Trophoblast cell (in vitro differentiated cells and primary cell): ENCODE data around the gene RAD9A.
A peak's percentile ranks its signal among the peaks of the same experiment; 100 is the strongest.

ENCODE experiments used
- DNase-seq, 2 donors: peaks; one replicate each; pipeline ENCODE4 v3.0.0-alpha.2; 2016
- H2AFZ ChIP-seq: 2 replicates; pipeline ENCODE4 v1.6.1; 2013; ENCODE audit warnings: low read length, moderate library complexity, mild to moderate bottlenecking; ENCODE audit not compliant: insufficient read depth, poor library complexity
- H2AK5ac ChIP-seq: 2 replicates; pipeline ENCODE4 v1.6.1; 2013; ENCODE audit warnings: mild to moderate bottlenecking, low read length
- H2BK120ac ChIP-seq: 2 replicates; pipeline ENCODE4 v1.6.1; 2013; ENCODE audit warnings: low read length, mild to moderate bottlenecking, moderate library complexity; ENCODE audit not compliant: insufficient read depth, poor library complexity
- H2BK12ac ChIP-seq: 2 replicates; pipeline ENCODE4 v1.6.1; 2013; ENCODE audit warnings: mild to moderate bottlenecking, low read length, moderate library complexity
- H2BK5ac ChIP-seq: 2 replicates; pipeline ENCODE4 v1.6.1; 2013; ENCODE audit warnings: low read length, low read depth, moderate library complexity, mild to moderate bottlenecking; ENCODE audit not compliant: poor library complexity
- H3K14ac ChIP-seq: 2 replicates; pipeline ENCODE4 v1.6.1; 2013; ENCODE audit warnings: mild to moderate bottlenecking, low read length
- H3K18ac ChIP-seq: 2 replicates; pipeline ENCODE4 v1.6.1; 2013; ENCODE audit warnings: mild to moderate bottlenecking, low read length
- H3K23ac ChIP-seq: 2 replicates; pipeline ENCODE4 v1.6.1; 2013; ENCODE audit warnings: low read length
- H3K27ac ChIP-seq: 2 replicates; pipeline ENCODE4 v1.5.1; 2013; ENCODE audit warnings: low read depth, mild to moderate bottlenecking, inconsistent platforms, low read length, moderate library complexity
- H3K27me3 ChIP-seq: 2 replicates; pipeline ENCODE4 v1.6.1; 2013; ENCODE audit warnings: inconsistent platforms, mild to moderate bottlenecking, low read length, moderate library complexity; ENCODE audit not compliant: insufficient read depth
- H3K36me3 ChIP-seq, 2 experiments: 1 replicate in 1 of 2; 2 replicates in 1 of 2; pipeline ENCODE4 v1.6.1; 2013; ENCODE audit warnings: low read length in 2 of 2, mild to moderate bottlenecking in 2 of 2, moderate library complexity in 1 of 2; ENCODE audit not compliant: insufficient read depth in 2 of 2, control insufficient read depth in 1 of 2
- H3K4ac ChIP-seq: 2 replicates; pipeline ENCODE4 v1.6.1; 2013; ENCODE audit warnings: low read depth, mild to moderate bottlenecking, low read length, moderate library complexity
- H3K4me1 ChIP-seq, 2 experiments: 1 replicate in 1 of 2; 2 replicates in 1 of 2; pipeline ENCODE4 v1.6.1; 2013; ENCODE audit warnings: low read length in 2 of 2, mild to moderate bottlenecking in 2 of 2, moderate library complexity in 1 of 2; ENCODE audit not compliant: insufficient read depth in 2 of 2, control insufficient read depth in 1 of 2
- H3K4me2 ChIP-seq: 2 replicates; pipeline ENCODE4 v1.6.1; 2013; ENCODE audit warnings: inconsistent platforms, mild to moderate bottlenecking, low read length, moderate library complexity
- H3K4me3 ChIP-seq: 2 replicates; pipeline ENCODE4 v1.5.1; 2013; ENCODE audit warnings: mild to moderate bottlenecking, low read depth, low read length, inconsistent platforms
- H3K79me1 ChIP-seq: one replicate; pipeline ENCODE4 v1.6.1; 2013; ENCODE audit warnings: low read length
- H3K79me2 ChIP-seq: 2 replicates; pipeline ENCODE4 v1.6.1; 2013; ENCODE audit warnings: low read length, mild to moderate bottlenecking; ENCODE audit not compliant: control insufficient read depth, insufficient read depth, poor library complexity
- H3K9ac ChIP-seq: 2 replicates; pipeline ENCODE4 v1.6.1; 2013; ENCODE audit warnings: mild to moderate bottlenecking, low read length
- H3K9me3 ChIP-seq: 2 replicates; pipeline ENCODE4 v1.6.1; 2013; ENCODE audit warnings: low read depth, mild to moderate bottlenecking, control low read depth, inconsistent platforms, low read length; ENCODE audit not compliant: insufficient read depth
- H4K12ac ChIP-seq: 2 replicates; pipeline ENCODE4 v1.6.1; 2013; ENCODE audit warnings: low read depth, mild to moderate bottlenecking, low read length, moderate library complexity
- H4K8ac ChIP-seq: 2 replicates; pipeline ENCODE4 v1.6.1; 2013; ENCODE audit warnings: low read depth, mild to moderate bottlenecking, low read length, moderate library complexity
- H4K91ac ChIP-seq: one replicate; pipeline ENCODE4 v1.6.1; 2013; ENCODE audit warnings: low read depth, mild to moderate bottlenecking, low read length, moderate library complexity
- WGBS: extraction: QIAGEN DNeasy Blood & Tissue Kit; methylation state at CpG from one replicate; pipeline ENCODE4 v1.1.7; 2013; ENCODE audit warnings: missing lambda C conversion rate; ENCODE audit not compliant: insufficient read length, insufficient coverage; ENCODE audit errors: extremely low coverage; 5-methylcytosine and 5-hydroxymethylcytosine counted together

RAD9A gene

DNA sequence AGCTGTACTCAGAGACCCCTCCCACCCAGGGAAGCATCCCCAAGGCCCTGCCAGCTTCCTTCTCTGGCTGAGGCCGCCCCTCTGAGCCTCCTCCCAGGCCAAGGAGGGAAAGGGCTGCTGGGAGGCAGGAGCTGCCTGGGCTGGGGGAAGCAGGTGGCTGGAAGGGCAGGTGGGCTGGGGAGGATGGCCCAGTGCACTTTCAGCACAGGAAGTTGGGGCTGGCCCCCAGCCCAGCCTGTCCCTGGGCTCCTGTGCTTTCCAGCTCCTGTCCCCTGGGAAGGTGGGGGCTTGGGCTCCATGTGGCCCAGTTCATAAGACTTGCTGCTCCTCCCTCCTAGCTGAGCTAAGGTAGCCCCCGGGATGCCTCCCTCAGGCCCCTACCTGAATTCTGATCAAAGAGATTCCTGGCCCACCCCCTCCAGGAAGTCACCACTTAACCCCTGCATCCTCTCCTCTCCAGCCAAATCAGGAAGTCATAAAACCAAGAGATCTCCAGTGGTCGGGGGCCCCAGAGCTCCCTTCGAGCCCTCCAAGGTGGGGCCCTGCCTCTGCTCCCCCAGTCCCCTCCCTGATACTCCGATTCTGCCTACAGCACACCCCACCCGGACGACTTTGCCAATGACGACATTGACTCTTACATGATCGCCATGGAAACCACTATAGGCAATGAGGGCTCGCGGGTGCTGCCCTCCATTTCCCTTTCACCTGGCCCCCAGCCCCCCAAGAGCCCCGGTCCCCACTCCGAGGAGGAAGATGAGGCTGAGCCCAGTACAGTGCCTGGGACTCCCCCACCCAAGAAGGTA is 5.0 kb downstream of the RAD9A start:
- Histone ChIP-seq H4K12ac (no peak overlapping the region), H3K9ac (no peak overlapping the region), H3K4me1 (peaks cover 16 to 18% of the 10 kb centered on the region in 2 experiments), H2AK5ac (no peak overlapping the region), H3K14ac (no peak overlapping the region), H3K36me3 (peaks cover 50 to 59% of the 10 kb centered on the region in 2 experiments), H3K27ac (no peak overlapping the region), H2AFZ (no peak overlapping the region), H3K18ac (no peak overlapping the region), H3K23ac (no peak overlapping the region), H3K27me3 (no peaks in the 10 kb centered on the region), H3K4ac (no peak overlapping the region), H2BK12ac (no peak overlapping the region), H3K4me2 (no peak overlapping the region), H2BK5ac (no peak overlapping the region), H3K79me1 (peaks cover 9% of the 10 kb centered on the region), H3K79me2 (peaks cover 13% of the 10 kb centered on the region), H4K91ac (no peak overlapping the region), H2BK120ac (no peak overlapping the region), H4K8ac (no peak overlapping the region), H3K9me3 (no peaks in the 10 kb centered on the region), H3K4me3 (no peak overlapping the region)
- no peak for DNase-seq
- WGBS = no CpG with 5 or more reads among the region's 13 CpGs

DNA sequence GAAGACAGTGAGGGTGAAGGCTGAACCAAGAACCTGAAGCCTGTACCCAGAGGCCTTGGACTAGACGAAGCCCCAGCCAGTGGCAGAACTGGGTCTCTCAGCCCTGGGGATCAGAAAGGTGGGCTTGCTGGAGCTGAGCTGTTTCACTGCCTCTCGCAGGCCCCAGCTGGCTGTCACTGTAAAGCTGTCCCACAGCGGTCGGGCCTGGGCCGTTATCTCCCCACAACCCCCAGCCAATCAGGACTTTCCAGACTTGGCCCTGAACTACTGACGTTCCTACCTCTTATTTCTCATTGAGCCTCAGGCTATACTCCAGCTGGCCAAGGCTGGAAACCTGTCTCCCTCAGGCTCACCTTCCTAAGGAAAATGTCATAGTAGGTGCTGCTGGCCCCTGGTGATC is 5.8 kb downstream of the RAD9A start:
- Histone ChIP-seq H3K4ac (no peak overlapping the region), H4K12ac (no peak overlapping the region), H3K4me3 (no peak overlapping the region), H2AFZ (no peak overlapping the region), H3K9me3 (no peaks in the 10 kb centered on the region), H3K4me2 (no peak overlapping the region), H2BK12ac (no peak overlapping the region), H3K27ac (no peak overlapping the region), H3K9ac (peak overlapping the region; percentile 25), H3K36me3 (peaks cover 50 to 59% of the 10 kb centered on the region in 2 experiments), H3K27me3 (no peaks in the 10 kb centered on the region), H3K18ac (no peak overlapping the region), H3K79me1 (peaks cover 10% of the 10 kb centered on the region), H4K91ac (no peak overlapping the region), H3K4me1 (peaks cover 15 to 17% of the 10 kb centered on the region in 2 experiments), H3K14ac (no peak overlapping the region), H2BK5ac (no peak overlapping the region), H3K79me2 (peaks cover 13% of the 10 kb centered on the region), H2BK120ac (no peak overlapping the region), H3K23ac (no peak overlapping the region), H2AK5ac (no peak overlapping the region), H4K8ac (no peak overlapping the region)
- WGBS = no CpG with 5 or more reads among the region's 6 CpGs
- peak; percentile 54 to 71 for DNase-seq

DNA sequence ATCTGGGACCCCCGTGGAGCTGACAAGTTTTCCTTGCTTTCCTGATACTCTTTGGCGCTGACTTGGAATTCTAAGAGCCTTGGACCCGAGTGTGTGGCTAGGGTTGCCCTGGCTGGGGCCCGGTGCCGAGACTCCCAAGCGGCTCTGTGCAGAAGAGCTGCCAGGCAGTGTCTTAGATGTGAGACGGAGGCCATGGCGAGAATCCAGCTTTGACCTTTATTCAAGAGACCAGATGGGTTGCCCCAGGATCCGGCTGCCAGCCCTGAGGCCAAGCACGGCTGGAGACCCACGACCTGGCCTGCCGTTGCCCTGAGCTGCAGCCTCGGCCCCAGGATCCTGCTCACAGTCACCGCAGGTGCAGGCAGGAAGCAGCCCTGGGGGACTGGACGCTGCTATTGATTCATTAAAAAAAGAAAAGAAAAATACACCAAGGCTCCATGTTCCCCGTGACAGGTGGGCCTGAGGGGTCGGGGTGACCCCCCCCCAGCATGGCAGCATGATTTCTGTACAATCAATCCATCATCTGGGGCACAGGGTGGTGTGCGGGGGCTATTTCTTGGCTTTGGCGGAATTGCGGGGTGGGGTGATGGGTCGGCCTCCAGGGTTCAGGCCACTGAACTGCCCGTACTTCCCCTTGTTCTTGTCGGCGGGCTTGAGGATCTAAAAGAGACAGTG is 6.3 kb downstream of the RAD9A start:
- Histone ChIP-seq H2BK12ac (no peak overlapping the region), H2AK5ac (no peak overlapping the region), H3K4me1 (peaks cover 12 to 14% of the 10 kb centered on the region in 2 experiments), H3K4me3 (no peak overlapping the region), H3K18ac (no peak overlapping the region), H3K79me1 (peaks cover 10% of the 10 kb centered on the region), H3K23ac (no peak overlapping the region), H3K27ac (no peak overlapping the region), H4K8ac (no peak overlapping the region), H2BK120ac (no peak overlapping the region), H3K4me2 (no peak overlapping the region), H2BK5ac (no peak overlapping the region), H3K9ac (no peak overlapping the region), H3K4ac (no peak overlapping the region), H4K12ac (no peak overlapping the region), H3K79me2 (peaks cover 13% of the 10 kb centered on the region), H2AFZ (no peak overlapping the region), H3K14ac (no peak overlapping the region), H3K36me3 (peaks cover 50 to 59% of the 10 kb centered on the region in 2 experiments), H4K91ac (no peak overlapping the region), H3K27me3 (no peaks in the 10 kb centered on the region), H3K9me3 (no peaks in the 10 kb centered on the region)
- DNase-seq = no peak
- WGBS = no CpG with 5 or more reads among the region's 24 CpGs

DNA sequence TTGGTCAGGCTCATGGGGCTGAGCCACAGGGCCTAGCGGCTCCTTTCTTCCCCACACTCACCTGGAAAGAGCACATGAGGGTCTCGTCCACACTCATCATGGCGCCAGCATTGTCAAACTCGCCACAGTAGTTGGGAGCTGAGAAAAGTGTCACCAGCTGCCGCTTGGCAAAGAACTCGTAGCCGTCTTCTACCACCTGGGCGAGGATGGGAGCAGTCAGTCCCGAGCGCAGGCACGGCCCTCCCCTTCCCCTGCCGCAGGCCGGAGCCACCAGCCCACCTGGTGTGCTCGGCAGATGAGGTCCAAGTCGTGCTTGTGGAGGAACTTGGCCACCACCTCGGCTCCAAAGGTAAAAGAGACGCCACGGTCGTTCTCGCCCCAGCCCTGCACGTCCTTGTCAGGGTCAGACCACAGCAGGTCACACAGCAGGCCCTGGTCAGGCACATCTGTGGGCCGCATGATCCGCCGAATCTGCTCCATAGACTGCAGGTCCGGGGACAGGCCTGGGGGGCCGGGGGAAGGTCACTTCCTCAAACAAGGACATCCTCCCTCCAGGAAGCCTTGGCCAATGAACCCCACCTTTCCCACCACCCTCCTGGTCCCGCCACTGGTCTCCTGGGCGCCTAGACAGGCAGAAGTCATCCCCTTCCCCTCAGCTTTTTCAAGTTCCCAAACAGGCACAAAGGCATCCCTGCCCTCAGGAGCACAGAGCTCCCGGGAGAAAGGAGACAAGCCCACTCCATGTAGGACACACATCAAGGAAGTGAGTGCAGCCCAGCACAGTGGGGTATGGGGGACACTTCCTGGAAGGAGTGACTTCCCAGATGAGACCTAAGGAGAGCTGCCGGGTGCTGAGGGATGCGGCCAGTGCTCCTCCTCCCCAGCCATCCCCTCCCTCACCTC is 7.1 kb downstream of the RAD9A start:
- Histone ChIP-seq H3K4me1 (peaks cover 12 to 14% of the 10 kb centered on the region in 2 experiments), H3K23ac (no peak overlapping the region), H2BK5ac (no peak overlapping the region), H3K9me3 (no peaks in the 10 kb centered on the region), H4K8ac (no peak overlapping the region), H3K36me3 (peaks cover 46 to 54% of the 10 kb centered on the region in 2 experiments), H3K27me3 (no peaks in the 10 kb centered on the region), H2BK12ac (no peak overlapping the region), H4K91ac (no peak overlapping the region), H3K9ac (no peak overlapping the region), H2BK120ac (no peak overlapping the region), H3K79me1 (peaks cover 10% of the 10 kb centered on the region), H3K4me2 (no peak overlapping the region), H2AK5ac (no peak overlapping the region), H3K14ac (no peak overlapping the region), H3K18ac (no peak overlapping the region), H4K12ac (no peak overlapping the region), H3K79me2 (peaks cover 13% of the 10 kb centered on the region), H3K4ac (no peak overlapping the region), H2AFZ (no peak overlapping the region), H3K4me3 (no peak overlapping the region), H3K27ac (no peak overlapping the region)
- peak in 1 of 2 donors; percentile 28 for DNase-seq
- no CpG with 5 or more reads among the region's 31 CpGs for WGBS
